K562 (cell line): ENCODE results near the gene RSPH1. TPM values are rescaled to one million over a fixed set of nuclear protein-coding genes. Genes with fewer than 3 reads are reported as not detected.

Experiments
- BDP1 ChIP-seq: IDR thresholded peaks from 3 replicates; pipeline ENCODE4 v1.6.1; 2011; ENCODE audit not compliant: insufficient read length, insufficient read depth
- GABPA ChIP-seq: fragments of 200-800 bp; sonication (Bioruptor generic); conservative IDR thresholded peaks from 2 replicates; pipeline ENCODE4 v1.6.1; 2016; ENCODE audit warnings: low read depth, missing genetic modification characterization, missing compliant biosample characterization
- HMG20B ChIP-seq: fragments of 250-450 bp; sonication (Bioruptor Pico); IDR thresholded peaks from 2 replicates; pipeline ENCODE4 v1.5.0; 2021; ENCODE audit warnings: mild to moderate bottlenecking
- KLF1 ChIP-seq: fragments of 450-650 bp; IDR thresholded peaks from 2 replicates; pipeline ENCODE4 v1.6.1; 2016; ENCODE audit warnings: missing genetic modification characterization, missing compliant biosample characterization
- MED1 ChIP-seq: sonication (generic); formaldehyde crosslinking; IDR thresholded peaks from 2 replicates; pipeline ENCODE4 v1.8.1; 2023; ENCODE audit warnings: missing genetic modification reagents, borderline replicate concordance
- PHTF2 ChIP-seq: fragments of 250-450 bp; sonication (Bioruptor Pico); IDR thresholded peaks from 2 replicates; pipeline ENCODE4 v1.5.0; 2021; ENCODE audit warnings: mild to moderate bottlenecking
- RBM39 ChIP-seq: fragments of 200-400 bp; formaldehyde crosslinking; optimal IDR thresholded peaks from 2 replicates; pipeline ENCODE3; 2018; ENCODE audit warnings: low read depth, low read length
- SAFB2 ChIP-seq: fragments of 200-400 bp; formaldehyde crosslinking; IDR thresholded peaks from 2 replicates; pipeline ENCODE4 v1.6.1; 2018; ENCODE audit warnings: borderline replicate concordance, low read length, low read depth, moderate library complexity; ENCODE audit not compliant: severe bottlenecking
- STAT5A ChIP-seq: IDR thresholded peaks from 2 replicates; pipeline ENCODE4 v1.6.1; 2012; ENCODE audit warnings: low read length, inconsistent platforms, borderline replicate concordance
- TBP ChIP-seq: optimal IDR thresholded peaks from 2 replicates; pipeline ENCODE3; 2011; ENCODE audit warnings: low read depth, low read length, improper control_type of control experiment
- TRIM24 ChIP-seq, 2 experiments: fragments of 450-650 bp; IDR thresholded peaks; 2 replicates each; pipeline ENCODE4 v1.6.1; 2016
- WHSC1 ChIP-seq: IDR thresholded peaks from one replicate; pipeline ENCODE4 v1.6.1; 2012; ENCODE audit warnings: low read length, control low read depth, inconsistent platforms
- ZNF444 ChIP-seq: fragments of 250-450 bp; sonication (Bioruptor Pico); IDR thresholded peaks from 2 replicates; pipeline ENCODE4 v1.4.0; 2020; ENCODE audit warnings: mild to moderate bottlenecking, moderate library complexity
- ZNF445 ChIP-seq: fragments of 250-450 bp; sonication (Bioruptor Pico); IDR thresholded peaks from 2 replicates; pipeline ENCODE4 v1.4.0; 2020; ENCODE audit warnings: low read depth, mild to moderate bottlenecking, moderate library complexity
- polyA plus RNA-seq, 8 experiments: library from polyadenylated mRNA; depleted of rRNA in 4 of 8; stranded (reverse) in 5 of 8; unstranded in 3 of 8; fragments of >200 nt; fragmentation: Nextera tagmentation in 2 of 8; fragmentation: Illumina TruSeq in 1 of 8; extraction: Ambion mirVana in 2 of 8; extraction: Trizol in 1 of 8; gene quantifications; 2 replicates each; pipeline versions ENCODE4 v1.2.1 to v1.2.3, GENCODE V29; 2011 to 2014; ENCODE audit warnings: inconsistent platforms in 1 of 8, missing spikeins in 1 of 8
- total RNA-seq, 7 experiments: library from RNA; depleted of rRNA in 6 of 7; stranded (reverse); fragments of >200 nt in 6 of 7; fragmentation: Illumina TruSeq in 2 of 7; extraction: Trizol in 2 of 7; gene quantifications; 2 replicates each; pipeline versions ENCODE4 v1.2.1 to v1.2.3, GENCODE V29; 2011 to 2021; ENCODE audit warnings: low replicate concordance in 1 of 7
- TF ChIP-seq, protein P1 (sequence below): sonication (generic); formaldehyde crosslinking; IDR thresholded peaks from 2 replicates; pipeline ENCODE4 v1.5.0; 2020; ENCODE audit warnings: missing genetic modification reagents
- TF ChIP-seq, protein P2 (sequence below): fragments of 250-450 bp; sonication (Bioruptor Pico); IDR thresholded peaks from 2 replicates; pipeline ENCODE4 v1.8.0; 2022; ENCODE audit warnings: moderate library complexity, mild to moderate bottlenecking, inconsistent platforms
- TF ChIP-seq, protein P3 (sequence below): IDR thresholded peaks from 2 replicates; pipeline ENCODE4 v1.6.1; 2011; ENCODE audit not compliant: insufficient read length; ENCODE audit errors: extremely low read depth
- TF ChIP-seq, protein P4 (sequence below): sonication (generic); formaldehyde crosslinking; IDR thresholded peaks from 2 replicates; pipeline ENCODE4 v1.8.1; 2023; ENCODE audit warnings: mild to moderate bottlenecking, missing genetic modification reagents
- TF ChIP-seq, protein P5 (sequence below): IDR thresholded peaks from 2 replicates; pipeline ENCODE4 v1.6.1; 2012; ENCODE audit warnings: low read depth, low read length, improper control_type of control experiment, borderline replicate concordance
- TF ChIP-seq, protein P6 (sequence below): fragments of 450-650 bp; formaldehyde crosslinking; IDR thresholded peaks from 2 replicates; pipeline ENCODE4 v1.4.0; 2020; ENCODE audit warnings: mild to moderate bottlenecking

The RSPH1 gene
- total and polyA plus RNA-seq, 9 of the 15 experiments (the other 6 are each of a cell fraction or from before 2014, with no cell fraction given): 0.17 TPM; not detected in 8

DNA sequence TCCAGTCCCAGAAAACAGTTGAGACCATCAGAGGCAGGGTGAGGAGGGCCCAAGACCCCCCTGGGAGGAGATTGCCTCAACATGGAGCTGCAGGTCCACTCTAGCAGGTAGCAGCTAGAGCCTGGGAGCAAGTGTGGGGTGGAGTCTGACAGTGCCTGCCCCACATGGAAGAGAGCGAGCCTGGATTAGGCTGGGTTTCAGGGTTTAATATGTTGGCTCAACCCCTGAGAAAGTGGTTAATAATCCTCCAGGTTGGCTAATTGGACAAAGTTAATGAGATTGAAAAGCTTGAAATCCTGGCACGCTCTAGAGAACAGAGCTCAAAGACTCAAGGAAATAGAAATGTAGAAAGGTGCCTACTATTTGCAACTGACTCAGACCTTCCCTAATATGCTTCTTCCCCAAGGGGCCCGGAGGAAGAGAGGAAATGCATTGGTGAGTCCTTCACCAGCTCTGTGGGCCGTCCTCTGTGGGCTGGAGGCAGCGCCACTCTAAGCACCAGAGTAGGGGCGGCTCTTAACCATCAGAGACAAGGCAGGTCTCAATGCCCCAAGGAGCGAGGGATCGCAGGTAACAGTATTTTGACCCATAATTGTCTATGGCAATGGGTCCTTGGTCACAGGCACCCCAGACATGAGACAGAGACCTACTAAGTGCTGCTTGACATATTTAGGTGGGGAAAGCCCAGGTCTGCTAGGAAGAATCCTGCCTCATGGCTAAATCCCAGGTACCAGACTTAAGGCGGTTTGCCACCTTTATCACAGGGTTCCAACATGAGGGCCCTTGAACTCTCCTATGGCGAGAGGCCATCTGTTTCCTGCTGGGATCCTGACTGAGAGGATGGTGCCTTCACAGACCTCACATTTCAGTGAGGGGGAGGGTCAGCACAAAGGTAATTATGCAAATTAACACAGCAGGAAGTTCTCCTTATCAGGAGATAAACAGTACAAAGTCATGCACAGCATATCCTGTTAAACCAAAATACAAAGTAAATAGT is 33.8 kb downstream of the RSPH1 start (continued):
- TF ChIP-seq, protein P1, sequence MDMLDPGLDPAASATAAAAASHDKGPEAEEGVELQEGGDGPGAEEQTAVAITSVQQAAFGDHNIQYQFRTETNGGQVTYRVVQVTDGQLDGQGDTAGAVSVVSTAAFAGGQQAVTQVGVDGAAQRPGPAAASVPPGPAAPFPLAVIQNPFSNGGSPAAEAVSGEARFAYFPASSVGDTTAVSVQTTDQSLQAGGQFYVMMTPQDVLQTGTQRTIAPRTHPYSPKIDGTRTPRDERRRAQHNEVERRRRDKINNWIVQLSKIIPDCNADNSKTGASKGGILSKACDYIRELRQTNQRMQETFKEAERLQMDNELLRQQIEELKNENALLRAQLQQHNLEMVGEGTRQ (CRISPR knock-in tag): no peak
- TF ChIP-seq KLF1 (tag) (no peak), HMG20B (CRISPR knock-in tag) (no peak), BDP1 (no peak), PHTF2 (CRISPR knock-in tag) (no peak), STAT5A (no peak), MED1 (no peak), TBP (peak; percentile 59), SAFB2 (no peak), RBM39 (no peak), WHSC1 (no peak), GABPA (tag) (peak; percentile 45; the same call in 1 of the 2 replicates), ZNF444 (no peak), ZNF445 (CRISPR knock-in tag) (no peak), TRIM24 (IDR thresholded peaks at IDR 0.05) (no peak)
- TF ChIP-seq, protein P2, sequence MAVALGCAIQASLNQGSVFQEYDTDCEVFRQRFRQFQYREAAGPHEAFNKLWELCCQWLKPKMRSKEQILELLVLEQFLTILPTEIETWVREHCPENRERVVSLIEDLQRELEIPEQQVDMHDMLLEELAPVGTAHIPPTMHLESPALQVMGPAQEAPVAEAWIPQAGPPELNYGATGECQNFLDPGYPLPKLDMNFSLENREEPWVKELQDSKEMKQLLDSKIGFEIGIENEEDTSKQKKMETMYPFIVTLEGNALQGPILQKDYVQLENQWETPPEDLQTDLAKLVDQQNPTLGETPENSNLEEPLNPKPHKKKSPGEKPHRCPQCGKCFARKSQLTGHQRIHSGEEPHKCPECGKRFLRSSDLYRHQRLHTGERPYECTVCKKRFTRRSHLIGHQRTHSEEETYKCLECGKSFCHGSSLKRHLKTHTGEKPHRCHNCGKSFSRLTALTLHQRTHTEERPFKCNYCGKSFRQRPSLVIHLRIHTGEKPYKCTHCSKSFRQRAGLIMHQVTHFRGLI: no peak
- TF ChIP-seq, protein P3, sequence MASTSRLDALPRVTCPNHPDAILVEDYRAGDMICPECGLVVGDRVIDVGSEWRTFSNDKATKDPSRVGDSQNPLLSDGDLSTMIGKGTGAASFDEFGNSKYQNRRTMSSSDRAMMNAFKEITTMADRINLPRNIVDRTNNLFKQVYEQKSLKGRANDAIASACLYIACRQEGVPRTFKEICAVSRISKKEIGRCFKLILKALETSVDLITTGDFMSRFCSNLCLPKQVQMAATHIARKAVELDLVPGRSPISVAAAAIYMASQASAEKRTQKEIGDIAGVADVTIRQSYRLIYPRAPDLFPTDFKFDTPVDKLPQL: no peak
- TF ChIP-seq, protein P4, sequence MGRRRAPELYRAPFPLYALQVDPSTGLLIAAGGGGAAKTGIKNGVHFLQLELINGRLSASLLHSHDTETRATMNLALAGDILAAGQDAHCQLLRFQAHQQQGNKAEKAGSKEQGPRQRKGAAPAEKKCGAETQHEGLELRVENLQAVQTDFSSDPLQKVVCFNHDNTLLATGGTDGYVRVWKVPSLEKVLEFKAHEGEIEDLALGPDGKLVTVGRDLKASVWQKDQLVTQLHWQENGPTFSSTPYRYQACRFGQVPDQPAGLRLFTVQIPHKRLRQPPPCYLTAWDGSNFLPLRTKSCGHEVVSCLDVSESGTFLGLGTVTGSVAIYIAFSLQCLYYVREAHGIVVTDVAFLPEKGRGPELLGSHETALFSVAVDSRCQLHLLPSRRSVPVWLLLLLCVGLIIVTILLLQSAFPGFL (CRISPR knock-in tag): no peak
- TF ChIP-seq, protein P5, sequence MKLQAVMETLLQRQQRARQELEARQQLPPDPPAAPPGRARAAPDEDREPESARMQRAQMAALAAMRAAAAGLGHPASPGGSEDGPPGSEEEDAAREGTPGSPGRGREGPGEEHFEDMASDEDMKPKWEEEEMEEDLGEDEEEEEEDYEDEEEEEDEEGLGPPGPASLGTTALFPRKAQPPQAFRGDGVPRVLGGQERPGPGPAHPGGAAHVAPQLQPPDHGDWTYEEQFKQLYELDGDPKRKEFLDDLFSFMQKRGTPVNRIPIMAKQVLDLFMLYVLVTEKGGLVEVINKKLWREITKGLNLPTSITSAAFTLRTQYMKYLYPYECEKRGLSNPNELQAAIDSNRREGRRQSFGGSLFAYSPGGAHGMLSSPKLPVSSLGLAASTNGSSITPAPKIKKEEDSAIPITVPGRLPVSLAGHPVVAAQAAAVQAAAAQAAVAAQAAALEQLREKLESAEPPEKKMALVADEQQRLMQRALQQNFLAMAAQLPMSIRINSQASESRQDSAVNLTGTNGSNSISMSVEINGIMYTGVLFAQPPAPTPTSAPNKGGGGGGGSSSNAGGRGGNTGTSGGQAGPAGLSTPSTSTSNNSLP: no peak
- TF ChIP-seq, protein P6, sequence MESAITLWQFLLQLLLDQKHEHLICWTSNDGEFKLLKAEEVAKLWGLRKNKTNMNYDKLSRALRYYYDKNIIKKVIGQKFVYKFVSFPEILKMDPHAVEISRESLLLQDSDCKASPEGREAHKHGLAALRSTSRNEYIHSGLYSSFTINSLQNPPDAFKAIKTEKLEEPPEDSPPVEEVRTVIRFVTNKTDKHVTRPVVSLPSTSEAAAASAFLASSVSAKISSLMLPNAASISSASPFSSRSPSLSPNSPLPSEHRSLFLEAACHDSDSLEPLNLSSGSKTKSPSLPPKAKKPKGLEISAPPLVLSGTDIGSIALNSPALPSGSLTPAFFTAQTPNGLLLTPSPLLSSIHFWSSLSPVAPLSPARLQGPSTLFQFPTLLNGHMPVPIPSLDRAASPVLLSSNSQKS: no peak
